HG03558 (cell line): Measurements from ENCODE around the gene DRC7.

Source experiments
- ATAC-seq: cut with Tn5 transposase; IDR thresholded peaks from one replicate; pipeline ENCODE4 v1.9.1; 2021; ENCODE audit warnings: moderate number of reproducible peaks; ENCODE audit not compliant: unreplicated experiment; ENCODE audit errors: extremely low read depth

Gene DRC7

GRCh38 chr16:57689762-57690558, 4.6 kb upstream of the DRC7 start:
- ATAC-seq, result no peak

- no peak for ATAC-seq
These were observed 3.7 kb upstream of the DRC7 start for GRCh38 chr16:57690782-57691471.

- no peak for ATAC-seq
These were observed 2.0 kb upstream of the DRC7 start for GRCh38 chr16:57692636-57693035.

- ATAC-seq, result no peak
These were observed 1.1 kb upstream of the DRC7 start for GRCh38 chr16:57693550-57693949.

GRCh38 chr16:57694231-57694724, 328 bp upstream of the DRC7 start:
- no peak for ATAC-seq

GRCh38 chr16:57695680-57696069, 1.1 kb downstream of the DRC7 start:
- no peak for ATAC-seq

- ATAC-seq, result no peak
These were observed 1.6 kb downstream of the DRC7 start for GRCh38 chr16:57696240-57696639.

GRCh38 chr16:57697896-57698537, 3.4 kb downstream of the DRC7 start:
- ATAC-seq, result no peak

GRCh38 chr16:57698812-57699405, 4.3 kb downstream of the DRC7 start:
- no peak for ATAC-seq

GRCh38 chr16:57699481-57699880, 4.9 kb downstream of the DRC7 start:
- no peak for ATAC-seq

- ATAC-seq, result no peak
These were observed 5.3 kb downstream of the DRC7 start for GRCh38 chr16:57699899-57700298.

- no peak for ATAC-seq
These were observed 6.4 kb downstream of the DRC7 start for GRCh38 chr16:57700781-57701551.

- ATAC-seq, result no peak
These were observed 7.3 kb downstream of the DRC7 start for GRCh38 chr16:57701759-57702371.

- ATAC-seq, result no peak
These were observed 8.9 kb downstream of the DRC7 start for GRCh38 chr16:57703416-57704010.

- ATAC-seq, result no peak
These were observed 9.7 kb downstream of the DRC7 start for GRCh38 chr16:57704011-57704904.

GRCh38 chr16:57704905-57705852, 10.6 kb downstream of the DRC7 start:
- no peak for ATAC-seq

- no peak for ATAC-seq
These were observed 12.1 kb downstream of the DRC7 start for GRCh38 chr16:57706717-57707116.
